IPS-NIHi11 (cell line): ENCODE measurements around the gene ZNF469.
"Not testable (repeated sequence)": the region's sequence is repeated elsewhere in the genome, so short reads cannot be mapped to it uniquely, and the experiment has no call there.

Experiments used
- DNase-seq: peaks from one replicate; pipeline ENCODE4 v3.0.0; 2012; ENCODE audit warnings: mixed read lengths, low spot score

ZNF469 gene

GRCh38 chr16:88410297-88410968, 27.7 kb downstream of the ZNF469 start:
- not testable (repeated sequence) for DNase-seq

GRCh38 chr16:88411951-88412576, 29.3 kb downstream of the ZNF469 start:
- no peak for DNase-seq

GRCh38 chr16:88412766-88413165, 30.0 kb downstream of the ZNF469 start:
- DNase-seq = no peak

GRCh38 chr16:88413231-88413630, 30.5 kb downstream of the ZNF469 start:
- no peak for DNase-seq

GRCh38 chr16:88413631-88414030, 30.9 kb downstream of the ZNF469 start:
- DNase-seq = no peak

- DNase-seq = no peak
These were observed 32.0 kb downstream of the ZNF469 start for GRCh38 chr16:88414521-88415380.

GRCh38 chr16:88415381-88415705, 32.6 kb downstream of the ZNF469 start:
- DNase-seq = no peak

GRCh38 chr16:88415713-88416323, 33.1 kb downstream of the ZNF469 start:
- DNase-seq = no peak

- DNase-seq = no peak
These were observed 33.9 kb downstream of the ZNF469 start for GRCh38 chr16:88416686-88417085.

- no peak for DNase-seq
These were observed 35.1 kb downstream of the ZNF469 start for GRCh38 chr16:88417684-88418476.

- no peak for DNase-seq
These were observed 36.1 kb downstream of the ZNF469 start for GRCh38 chr16:88418869-88419268.

GRCh38 chr16:88419790-88420189, 37.0 kb downstream of the ZNF469 start:
- no peak for DNase-seq

GRCh38 chr16:88420496-88420895, 37.7 kb downstream of the ZNF469 start:
- no peak for DNase-seq

GRCh38 chr16:88421301-88421700, 38.5 kb downstream of the ZNF469 start:
- no peak for DNase-seq

- DNase-seq = no peak
These were observed 39.2 kb downstream of the ZNF469 start for GRCh38 chr16:88421871-88422433.

- DNase-seq = no peak
These were observed 40.1 kb downstream of the ZNF469 start for GRCh38 chr16:88422733-88423447.

- no peak for DNase-seq
These were observed 40.7 kb downstream of the ZNF469 start for GRCh38 chr16:88423448-88423850.

- DNase-seq = no peak
These were observed 42.0 kb downstream of the ZNF469 start for GRCh38 chr16:88424587-88425235.

- DNase-seq = no peak
These were observed 43.3 kb downstream of the ZNF469 start for GRCh38 chr16:88426018-88426417.

GRCh38 chr16:88427376-88427775, 44.6 kb downstream of the ZNF469 start:
- DNase-seq = no peak
